ENCODE measurements around the gene PTPRN2. TPM values are rescaled to one million over a fixed set of nuclear protein-coding genes. Genes with fewer than 3 reads are reported as not detected.
"Not testable (repeated sequence)": the region's sequence is repeated elsewhere in the genome, so short reads cannot be mapped to it uniquely, and the experiment has no call there.

Gene PTPRN2
- total RNA-seq, 1 donor from 2014 or later = 0.33 TPM

DNA sequence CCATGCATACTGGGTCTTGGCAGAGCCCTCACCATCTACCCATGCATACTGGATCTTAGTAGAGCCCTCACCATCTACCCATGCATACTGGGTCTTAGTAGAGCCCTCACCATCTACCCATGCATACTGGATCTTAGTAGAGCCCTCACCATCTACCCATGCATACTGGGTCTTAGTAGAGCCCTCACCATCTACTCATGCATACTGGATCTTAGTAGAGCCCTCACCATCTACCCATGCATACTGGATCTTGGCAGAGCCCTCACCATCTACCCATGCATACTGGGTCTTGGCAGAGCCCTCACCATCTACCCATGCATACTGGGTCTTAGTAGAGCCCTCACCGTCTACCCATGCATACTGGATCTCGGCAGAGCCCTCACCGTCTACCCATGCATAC is 890.3 kb downstream of the PTPRN2 start:
- not testable (repeated sequence) for ATAC-seq; DNase-seq (ENCODE audit: low spot score)

GRCh38 chr7:157695609-157696008 is 892.0 kb downstream of the PTPRN2 start:
- ATAC-seq; DNase-seq (ENCODE audit: low spot score): not testable (repeated sequence)

- DNase-seq (ENCODE audit: low spot score) (no peak), ATAC-seq (no peak)
Observed at GRCh38 chr7:157694376-157694665, 893.3 kb downstream of the PTPRN2 start.

GRCh38 chr7:157693521-157694375 is 893.9 kb downstream of the PTPRN2 start:
- ATAC-seq (no peak), DNase-seq (ENCODE audit: low spot score) (no peak)

GRCh38 chr7:157693071-157693520 is 894.5 kb downstream of the PTPRN2 start:
- no peak for DNase-seq (ENCODE audit: low spot score)
- no peak for ATAC-seq

DNA sequence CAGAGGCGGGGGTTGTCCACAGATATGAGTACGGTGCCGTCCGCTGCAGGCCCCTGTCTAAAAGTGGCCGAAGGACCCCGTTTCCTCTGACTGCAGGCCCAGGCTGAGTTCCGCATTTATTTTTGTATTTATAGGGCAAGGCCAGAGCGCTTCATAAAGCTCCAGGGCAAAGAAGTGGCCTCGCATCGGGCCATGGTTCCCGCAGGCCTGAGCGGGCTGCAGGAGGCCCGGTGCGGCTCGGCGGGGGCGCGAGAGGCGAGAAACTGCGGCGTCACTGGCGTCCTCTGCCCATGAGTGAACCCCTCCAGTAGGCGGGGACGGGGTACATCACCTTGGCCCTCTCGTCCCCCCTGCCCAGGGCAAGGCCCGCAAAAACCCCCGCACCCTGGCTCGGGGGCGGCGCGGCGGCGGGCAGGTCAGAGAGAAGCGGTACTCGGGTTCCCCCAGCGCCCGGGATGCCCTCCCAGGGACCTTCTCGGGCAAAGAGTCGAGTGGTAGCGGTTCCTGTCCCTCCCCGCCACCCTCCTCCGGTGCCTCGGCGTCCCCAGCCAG is 895.1 kb downstream of the PTPRN2 start:
- no peak for DNase-seq (ENCODE audit: low spot score)
- no peak for ATAC-seq

- no peak for ATAC-seq
Observed at GRCh38 chr7:157691586-157692459, 895.8 kb downstream of the PTPRN2 start.

GRCh38 chr7:157690833-157691585 is 896.6 kb downstream of the PTPRN2 start:
- ATAC-seq (peak; percentile 67), DNase-seq (ENCODE audit: low spot score) (no peak)

More at GRCh38 chr7:157691586-157692459, 895.8 kb downstream of the PTPRN2 start:
- no peak for DNase-seq (ENCODE audit: low spot score)

DNA sequence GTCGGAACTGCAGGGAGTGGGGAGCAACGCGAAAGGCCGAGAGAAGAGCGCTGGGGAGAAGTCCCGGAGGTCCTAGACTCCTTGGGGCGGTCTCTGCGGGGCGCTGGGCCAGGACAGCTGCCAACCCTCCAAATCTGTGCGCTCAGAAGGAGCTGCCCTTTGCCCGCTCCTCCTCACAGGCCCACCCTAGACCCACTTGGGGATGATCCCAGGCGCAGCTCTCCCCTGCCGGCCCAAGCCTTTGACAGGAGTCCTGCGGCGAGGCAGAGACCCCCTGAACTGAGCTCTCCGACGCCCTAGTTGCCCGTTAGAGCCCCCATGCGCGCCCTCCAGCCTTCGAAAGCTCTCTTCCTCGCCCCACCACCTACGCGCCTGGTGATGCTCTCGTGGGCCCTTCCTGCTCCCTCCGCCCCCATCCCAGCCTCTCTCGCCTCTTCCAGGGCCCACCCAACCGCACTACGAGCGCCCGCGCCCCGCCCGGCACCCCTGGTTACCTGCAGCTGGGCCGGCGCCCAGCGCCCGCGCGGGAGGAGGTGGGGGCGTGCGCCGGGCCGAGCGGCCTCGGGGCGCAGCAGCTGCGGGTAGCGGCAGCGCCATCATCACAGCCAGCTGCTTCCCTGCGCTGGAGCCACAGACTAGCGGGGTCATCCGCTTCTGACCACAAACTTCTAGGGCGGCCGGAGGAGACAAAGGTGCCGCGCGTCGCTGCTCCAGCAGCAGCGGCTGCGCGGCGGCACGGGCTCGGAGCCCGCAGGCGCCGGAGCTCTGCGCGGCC is 897.4 kb downstream of the PTPRN2 start:
- ATAC-seq (no peak), DNase-seq (ENCODE audit: low spot score) (peak; percentile 27)

GRCh38 chr7:157689269-157690057 is 898.2 kb downstream of the PTPRN2 start:
- DNase-seq (ENCODE audit: low spot score) = peak; percentile 24
- ATAC-seq = no peak

- DNase-seq (ENCODE audit: low spot score) (no peak), ATAC-seq (no peak)
Observed at GRCh38 chr7:157688533-157689268, 898.9 kb downstream of the PTPRN2 start.

GRCh38 chr7:157687845-157688532 is 899.6 kb downstream of the PTPRN2 start:
- DNase-seq (ENCODE audit: low spot score) (no peak), ATAC-seq (no peak)

GRCh38 chr7:157687158-157687557 is 900.5 kb downstream of the PTPRN2 start:
- no peak for ATAC-seq
- DNase-seq (ENCODE audit: low spot score) = no peak

- no peak for DNase-seq (ENCODE audit: low spot score)
- ATAC-seq = no peak
Observed at GRCh38 chr7:157686285-157686894, 901.2 kb downstream of the PTPRN2 start.

DNA sequence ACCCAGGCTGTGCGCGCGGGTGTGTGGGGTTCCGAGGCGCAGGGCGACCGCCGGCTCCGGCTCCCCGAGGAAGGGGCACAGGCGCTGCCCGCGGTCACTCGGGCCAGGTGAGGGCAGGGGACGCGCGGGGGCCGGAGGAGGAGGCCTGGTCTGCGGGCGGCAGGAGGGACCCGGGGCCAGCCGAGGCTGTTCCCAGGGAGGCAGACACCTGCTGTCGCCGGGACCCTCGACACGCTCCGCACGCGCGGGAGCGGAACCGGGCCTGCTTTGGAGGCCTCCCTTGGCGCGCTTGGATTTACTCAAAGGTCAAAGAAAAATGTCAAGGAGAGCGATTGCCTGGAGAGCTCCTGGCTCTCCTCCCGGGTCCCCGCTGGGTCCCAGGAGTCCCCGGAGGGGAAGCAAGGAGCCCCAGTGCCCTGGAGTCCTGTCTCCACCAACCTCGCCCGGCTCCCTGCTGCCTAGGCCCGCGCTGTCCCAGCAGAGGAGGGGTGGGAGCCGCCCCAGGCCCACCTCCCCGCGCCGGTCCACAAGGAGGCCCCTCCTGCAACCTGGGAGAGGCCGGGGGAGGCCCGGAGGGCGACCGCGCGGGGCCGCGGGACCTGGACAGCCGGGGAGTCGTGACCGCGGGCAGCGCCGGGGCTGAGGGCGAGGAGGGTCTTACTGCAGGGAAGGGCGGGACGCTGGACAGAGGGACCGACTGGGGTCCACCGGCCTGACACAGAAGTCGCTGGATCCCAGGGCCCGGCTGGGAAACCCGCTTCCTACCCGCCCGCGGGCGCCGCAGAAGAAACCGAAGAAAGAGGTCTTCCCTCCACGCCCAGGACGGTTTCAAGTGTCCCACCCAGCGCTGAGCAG is 902.0 kb downstream of the PTPRN2 start:
- ATAC-seq (no peak), DNase-seq (ENCODE audit: low spot score) (no peak)

GRCh38 chr7:157684909-157685429 is 902.7 kb downstream of the PTPRN2 start:
- ATAC-seq (no peak), DNase-seq (ENCODE audit: low spot score) (no peak)
